22Rv1 (cell line): Measurements from ENCODE around the gene PRUNE2.

ENCODE experiments used
- ZFX ChIP-seq: fragments of 450-650 bp; IDR thresholded peaks from 2 replicates; pipeline ENCODE4 v1.6.1; 2017; ENCODE audit warnings: antibody characterized with exemption, borderline replicate concordance
- TF ChIP-seq, protein P1 (sequence below): fragments of 450-650 bp; IDR thresholded peaks from 2 replicates; pipeline ENCODE4 v1.5.1; 2017; ENCODE audit warnings: mild to moderate bottlenecking

- TF ChIP-seq, protein P1, sequence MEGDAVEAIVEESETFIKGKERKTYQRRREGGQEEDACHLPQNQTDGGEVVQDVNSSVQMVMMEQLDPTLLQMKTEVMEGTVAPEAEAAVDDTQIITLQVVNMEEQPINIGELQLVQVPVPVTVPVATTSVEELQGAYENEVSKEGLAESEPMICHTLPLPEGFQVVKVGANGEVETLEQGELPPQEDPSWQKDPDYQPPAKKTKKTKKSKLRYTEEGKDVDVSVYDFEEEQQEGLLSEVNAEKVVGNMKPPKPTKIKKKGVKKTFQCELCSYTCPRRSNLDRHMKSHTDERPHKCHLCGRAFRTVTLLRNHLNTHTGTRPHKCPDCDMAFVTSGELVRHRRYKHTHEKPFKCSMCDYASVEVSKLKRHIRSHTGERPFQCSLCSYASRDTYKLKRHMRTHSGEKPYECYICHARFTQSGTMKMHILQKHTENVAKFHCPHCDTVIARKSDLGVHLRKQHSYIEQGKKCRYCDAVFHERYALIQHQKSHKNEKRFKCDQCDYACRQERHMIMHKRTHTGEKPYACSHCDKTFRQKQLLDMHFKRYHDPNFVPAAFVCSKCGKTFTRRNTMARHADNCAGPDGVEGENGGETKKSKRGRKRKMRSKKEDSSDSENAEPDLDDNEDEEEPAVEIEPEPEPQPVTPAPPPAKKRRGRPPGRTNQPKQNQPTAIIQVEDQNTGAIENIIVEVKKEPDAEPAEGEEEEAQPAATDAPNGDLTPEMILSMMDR = no peak
- no peak for TF ChIP-seq ZFX
Measured at GRCh38 chr9:76827296-76828080, 78.4 kb downstream of the PRUNE2 start.
